HG03520 (cell line): Measurements from ENCODE around the gene YARS1.

Experiments
- ATAC-seq: cut with Tn5 transposase; IDR thresholded peaks from one replicate; pipeline ENCODE4 v1.9.1; 2021; ENCODE audit warnings: mild to moderate bottlenecking, moderate library complexity; ENCODE audit not compliant: unreplicated experiment

Gene YARS1

DNA sequence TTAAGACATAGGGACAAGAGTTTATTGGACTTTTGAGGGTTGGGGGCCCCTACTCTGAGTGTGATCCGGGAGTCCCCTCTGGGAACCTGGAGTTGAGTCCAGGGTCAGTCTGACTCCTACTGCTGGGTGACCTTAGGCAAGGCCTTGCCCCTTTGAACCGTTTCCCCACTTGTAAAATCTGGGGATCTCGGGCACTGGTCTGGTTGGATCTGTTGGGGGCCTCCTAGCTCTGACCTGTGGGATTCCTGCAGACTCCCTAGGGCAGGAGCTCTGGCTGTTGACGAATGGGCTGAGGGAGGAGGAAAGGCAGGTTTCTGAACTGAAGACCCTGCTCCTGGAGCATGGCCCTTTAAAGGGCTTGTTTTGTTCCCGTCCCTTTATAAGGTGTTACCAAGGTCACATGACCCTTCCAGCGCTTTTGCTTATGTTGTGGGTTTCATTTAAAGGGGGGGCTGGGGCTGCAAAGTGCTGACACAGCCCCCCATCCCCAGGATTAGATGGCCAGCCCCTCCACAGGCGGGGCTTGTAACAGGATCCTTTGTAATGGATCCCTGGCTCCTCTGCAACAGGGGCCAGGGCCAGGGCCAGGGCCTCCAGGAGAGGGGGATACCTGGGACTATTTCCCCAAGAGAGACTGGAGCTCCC, 50.7 kb downstream of the YARS1 start:
- ATAC-seq: no peak

DNA sequence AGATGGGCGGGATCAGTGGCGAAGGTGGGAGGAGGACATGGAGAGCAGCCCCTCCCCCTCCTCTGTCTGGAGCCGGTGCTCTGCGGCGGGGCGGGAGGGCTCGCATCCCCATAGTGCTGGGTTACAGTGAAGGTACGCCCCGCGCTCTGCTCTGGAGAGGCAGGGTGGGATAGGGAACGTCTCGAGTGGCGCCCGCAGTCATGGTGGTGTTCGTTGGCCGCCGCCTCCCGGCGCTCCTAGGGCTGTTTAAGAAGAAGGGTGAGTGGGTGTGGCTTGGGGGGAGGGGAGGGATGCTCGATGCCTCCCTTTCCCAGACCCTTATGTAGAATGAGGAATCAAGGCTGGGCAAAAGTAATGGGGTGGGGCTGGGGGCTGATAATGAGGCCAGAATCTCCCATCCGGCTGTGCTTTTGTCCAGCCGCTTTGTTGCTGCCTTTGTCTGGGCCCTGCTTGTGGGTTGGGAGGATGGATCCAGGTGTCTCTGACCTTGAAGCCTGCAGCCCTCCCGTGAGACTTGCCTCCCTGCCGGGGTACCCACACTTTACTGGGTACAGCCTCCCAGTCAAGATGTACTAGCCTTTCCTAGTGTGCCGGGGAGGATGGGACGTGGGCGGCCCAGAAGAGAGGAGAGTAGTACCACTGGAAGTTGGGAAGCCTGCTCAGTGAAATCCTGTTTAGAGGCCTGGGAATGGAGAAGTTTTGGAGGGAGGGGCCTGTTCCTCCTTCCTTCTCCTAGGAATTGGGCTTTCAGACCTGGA, 51.4 kb downstream of the YARS1 start:
- no peak for ATAC-seq

DNA sequence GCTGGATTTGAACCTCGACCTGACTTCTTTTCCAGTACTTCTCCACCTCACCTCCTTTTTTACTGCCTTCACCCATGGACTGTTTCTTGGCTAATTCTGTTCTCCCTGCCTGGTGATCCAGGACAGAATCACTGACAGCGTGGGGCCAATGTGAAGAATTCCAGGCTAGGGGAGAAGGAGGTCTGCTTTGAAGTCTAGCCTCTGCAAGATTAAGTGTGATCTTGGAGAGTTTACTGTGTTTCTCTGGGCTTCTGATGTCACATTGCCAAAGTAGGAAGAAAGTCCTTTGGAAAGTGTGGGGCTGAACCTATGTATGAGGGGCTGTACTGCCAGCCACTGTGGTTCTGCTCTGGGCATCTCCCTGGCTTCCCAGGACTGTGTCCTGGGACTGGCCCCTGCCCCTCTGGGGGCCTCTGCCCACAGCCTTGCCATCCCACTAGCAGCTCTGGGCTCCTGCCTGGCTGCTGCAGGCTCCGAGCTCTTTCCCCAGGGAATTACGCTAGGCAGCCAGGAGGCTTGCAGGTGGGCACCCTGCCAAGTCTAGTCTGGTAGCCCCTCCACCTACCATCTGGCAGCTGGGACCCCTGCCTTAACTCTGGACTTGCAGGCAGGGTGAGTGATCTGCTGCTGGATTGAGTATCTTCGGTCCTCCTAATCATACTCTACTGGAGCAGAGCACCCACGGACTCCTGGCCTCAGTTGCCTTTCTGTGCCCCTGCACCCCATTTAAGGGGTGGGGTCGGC, 52.2 kb downstream of the YARS1 start:
- ATAC-seq: no peak

DNA sequence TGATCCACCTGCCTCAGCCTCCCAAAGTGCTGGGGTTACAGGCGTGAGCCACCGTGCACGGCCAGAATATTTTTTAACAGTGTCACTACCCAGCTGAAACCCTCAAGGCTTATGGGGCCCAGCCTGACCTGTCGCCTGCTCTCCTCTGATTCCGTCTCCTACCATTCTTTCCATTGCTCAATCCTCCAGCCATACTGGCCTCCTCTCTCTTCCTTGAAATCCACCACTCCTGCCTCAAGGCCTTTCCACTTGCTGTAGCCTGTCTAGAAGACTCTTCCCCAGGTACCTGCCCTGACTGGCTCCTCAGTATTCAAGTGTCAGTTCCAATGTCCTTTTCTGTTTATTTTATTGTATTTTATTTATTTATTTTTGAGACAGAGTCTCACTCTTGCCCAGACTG, 53.9 kb downstream of the YARS1 start:
- ATAC-seq: no peak

GRCh38 chr1:32761936-32762335, 55.2 kb downstream of the YARS1 start:
- no peak for ATAC-seq

DNA sequence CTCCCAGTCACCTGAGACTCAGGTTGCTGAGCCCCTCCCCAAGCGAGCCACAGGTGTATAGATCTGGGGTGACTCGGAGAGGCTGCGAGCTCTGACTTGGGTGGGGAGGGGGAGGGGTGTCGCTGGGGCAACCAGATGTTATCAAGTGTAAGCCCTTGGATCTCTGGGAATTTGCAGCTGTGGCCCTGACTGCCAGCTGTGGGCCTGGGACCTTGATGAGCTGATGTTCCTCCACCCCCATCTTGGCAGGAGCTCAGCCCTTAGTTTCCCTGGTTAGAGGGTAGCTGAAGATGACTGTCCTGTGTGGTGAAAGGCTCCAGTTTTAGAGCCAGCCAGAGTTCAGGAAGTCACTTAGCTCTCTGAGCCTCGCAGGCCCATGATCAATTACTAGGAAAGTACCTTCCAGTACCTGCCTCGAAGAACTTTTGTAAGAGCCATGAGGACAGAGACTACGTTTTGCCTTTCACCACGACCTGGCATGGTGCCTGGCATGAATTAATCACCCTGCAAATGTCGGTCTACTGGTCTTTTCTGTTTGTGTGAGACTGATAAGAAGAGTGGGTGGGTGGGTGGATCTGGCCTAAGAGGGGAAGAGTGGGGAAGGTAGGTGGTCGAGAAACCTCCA, 55.8 kb downstream of the YARS1 start:
- ATAC-seq: no peak

DNA sequence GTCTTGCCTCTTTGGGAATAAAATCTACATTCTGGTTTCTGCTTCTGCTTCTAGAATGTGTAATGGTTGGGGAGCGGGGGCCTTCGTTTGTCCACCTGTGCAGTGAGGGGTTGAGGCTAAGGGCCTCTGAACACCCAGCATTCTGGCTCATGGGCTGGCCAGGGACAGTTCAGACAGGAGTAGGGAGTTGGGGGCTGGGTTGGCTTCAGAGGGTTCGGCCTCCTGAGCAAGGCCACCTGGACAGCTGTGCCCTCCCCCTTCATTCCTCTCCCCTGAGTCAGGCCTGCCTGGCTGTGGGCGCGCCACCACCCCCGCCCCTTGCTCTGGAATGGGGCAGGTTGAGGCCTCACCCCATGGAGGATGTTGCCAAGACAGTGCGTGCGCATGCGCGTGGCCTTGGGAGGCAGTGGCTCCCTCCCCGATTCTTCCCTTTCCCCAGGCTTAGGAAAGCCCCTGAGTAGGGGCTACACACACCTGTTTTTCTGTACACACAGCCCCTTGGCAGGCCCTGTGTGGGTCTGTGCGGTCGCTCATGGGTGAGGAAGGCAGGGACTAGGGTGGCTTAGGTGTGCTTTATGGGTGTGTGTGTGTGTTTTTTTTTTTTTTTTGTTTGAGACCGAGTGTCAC, 57.0 kb downstream of the YARS1 start:
- no peak for ATAC-seq

DNA sequence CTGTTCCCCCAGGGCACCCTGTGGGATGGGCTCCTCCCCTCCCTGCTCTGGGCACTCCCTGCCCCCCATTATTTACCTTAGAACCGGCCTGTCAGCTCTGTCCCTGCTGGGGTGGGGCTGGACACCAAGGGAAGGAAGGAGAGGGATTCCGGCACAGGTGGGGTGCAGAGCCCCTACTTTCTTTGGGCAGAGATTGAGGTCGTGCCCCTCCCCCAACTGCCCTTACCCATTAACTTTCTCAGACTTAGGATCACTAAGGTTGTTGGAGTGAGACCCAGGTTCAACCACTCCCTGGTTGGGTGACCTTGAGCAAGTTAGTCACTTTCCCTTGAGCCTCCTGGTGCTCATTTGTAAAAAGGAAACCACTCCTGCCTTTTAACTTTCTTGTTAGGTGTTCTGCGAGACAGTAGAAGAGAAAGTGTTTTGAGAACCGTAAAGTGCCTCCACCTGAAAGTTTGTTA, 57.6 kb downstream of the YARS1 start:
- ATAC-seq: no peak

GRCh38 chr1:32758795-32759430, 58.2 kb downstream of the YARS1 start:
- ATAC-seq: no peak

- no peak for ATAC-seq
These were observed 58.9 kb downstream of the YARS1 start for GRCh38 chr1:32758177-32758794.

DNA sequence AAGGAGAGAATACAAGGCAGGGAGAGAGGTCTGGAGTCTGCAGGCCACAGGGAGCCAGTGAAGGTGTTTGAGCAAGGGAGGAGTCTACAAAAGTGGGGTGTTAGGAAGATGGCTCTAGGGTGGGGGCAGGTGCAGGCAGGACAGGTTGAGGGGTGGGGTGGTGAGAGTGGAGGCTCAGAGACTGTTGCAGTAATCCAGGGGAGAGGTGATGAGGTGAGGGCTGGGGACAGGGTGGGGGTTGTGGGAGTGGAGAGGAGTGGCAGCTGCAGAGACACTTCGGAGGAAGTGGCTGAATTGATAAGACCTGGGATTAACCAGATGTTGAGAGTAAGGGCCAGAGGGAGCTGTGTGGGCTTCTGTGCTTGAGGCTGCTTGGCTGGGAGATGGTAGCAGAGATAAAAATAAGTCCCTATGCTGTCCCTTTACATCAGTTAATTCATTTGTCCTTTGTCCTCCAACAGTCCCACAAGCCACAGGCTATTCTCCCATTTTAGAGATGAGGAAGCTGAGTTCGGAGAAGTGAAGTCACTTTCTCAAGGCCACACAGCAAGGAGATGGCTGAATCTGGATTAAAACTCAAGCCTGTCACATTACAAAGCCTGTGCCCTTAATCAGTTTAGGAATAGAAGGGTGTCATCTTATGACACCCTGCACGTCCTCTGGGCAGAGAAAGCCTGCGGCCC, 59.8 kb downstream of the YARS1 start:
- ATAC-seq: no peak

- no peak for ATAC-seq
These were observed 61.4 kb downstream of the YARS1 start for GRCh38 chr1:32755810-32756159.

DNA sequence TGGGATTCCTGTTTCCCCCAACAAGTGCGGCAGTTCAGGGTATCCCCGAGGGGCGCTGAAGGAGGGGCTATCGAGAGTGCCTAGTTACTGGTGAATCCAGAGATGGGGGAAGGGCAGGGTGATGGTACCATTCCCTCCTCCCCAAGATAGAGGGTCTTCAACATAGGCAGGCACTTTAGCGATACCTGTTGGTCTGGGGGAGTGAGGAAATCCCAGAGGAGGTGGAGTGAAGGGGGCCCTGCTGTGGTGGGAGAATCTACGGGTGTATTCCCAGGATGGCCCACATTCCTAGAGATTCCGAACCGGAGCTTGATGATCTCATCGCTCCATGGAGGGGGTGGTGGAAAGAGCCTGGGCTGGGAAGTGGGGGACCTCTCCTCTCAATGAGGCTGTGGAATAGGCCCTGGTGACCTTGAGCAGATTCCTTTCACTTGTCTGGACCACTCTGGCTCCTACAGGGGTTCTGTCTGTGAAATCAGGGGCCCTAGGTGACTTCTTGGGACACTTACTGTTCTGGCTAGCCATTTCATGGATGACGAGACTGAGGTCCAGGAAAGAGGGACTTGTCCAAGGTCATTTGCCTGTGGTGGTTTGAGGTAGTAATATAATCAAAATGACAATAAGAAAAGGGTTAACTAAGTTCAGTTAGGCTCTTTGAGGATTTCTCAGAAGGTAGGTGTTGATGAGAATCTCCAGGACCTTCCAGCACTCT, 61.9 kb downstream of the YARS1 start:
- no peak for ATAC-seq

DNA sequence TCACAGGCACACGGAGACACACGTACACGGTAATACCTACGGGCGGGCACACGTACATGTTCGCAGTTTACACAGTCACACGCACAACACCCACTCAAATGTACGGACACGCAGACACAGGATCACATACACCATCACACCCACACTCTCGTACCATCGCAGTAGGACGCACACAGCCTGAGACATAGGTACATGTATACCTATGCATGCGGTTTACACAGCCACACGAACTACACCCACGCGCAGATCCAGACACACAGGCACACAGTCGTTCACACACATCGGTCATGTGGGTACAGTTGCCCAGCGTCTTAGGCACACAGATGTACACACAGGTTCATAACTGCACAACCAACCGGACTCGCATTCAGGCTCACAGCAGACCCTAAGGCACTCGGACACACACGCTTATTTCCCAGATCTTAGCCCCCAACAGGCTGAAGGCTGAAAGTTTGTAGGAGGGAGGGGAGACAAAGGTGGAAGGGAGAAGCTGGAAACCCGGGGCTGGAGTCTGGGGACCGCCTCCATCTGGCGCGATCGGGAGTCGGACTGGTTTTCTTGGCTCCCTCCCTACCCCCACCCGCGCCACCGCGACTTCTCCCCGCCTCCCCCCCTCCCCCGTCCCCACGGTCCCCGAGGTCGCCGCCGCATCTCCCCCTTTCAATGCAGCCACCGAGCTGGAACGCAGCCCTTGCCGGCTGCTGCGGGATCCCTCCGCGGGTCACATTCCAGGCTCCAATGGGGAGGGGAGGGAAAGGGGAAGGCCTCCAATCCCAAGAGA, 62.7 kb downstream of the YARS1 start:
- ATAC-seq: no peak

DNA sequence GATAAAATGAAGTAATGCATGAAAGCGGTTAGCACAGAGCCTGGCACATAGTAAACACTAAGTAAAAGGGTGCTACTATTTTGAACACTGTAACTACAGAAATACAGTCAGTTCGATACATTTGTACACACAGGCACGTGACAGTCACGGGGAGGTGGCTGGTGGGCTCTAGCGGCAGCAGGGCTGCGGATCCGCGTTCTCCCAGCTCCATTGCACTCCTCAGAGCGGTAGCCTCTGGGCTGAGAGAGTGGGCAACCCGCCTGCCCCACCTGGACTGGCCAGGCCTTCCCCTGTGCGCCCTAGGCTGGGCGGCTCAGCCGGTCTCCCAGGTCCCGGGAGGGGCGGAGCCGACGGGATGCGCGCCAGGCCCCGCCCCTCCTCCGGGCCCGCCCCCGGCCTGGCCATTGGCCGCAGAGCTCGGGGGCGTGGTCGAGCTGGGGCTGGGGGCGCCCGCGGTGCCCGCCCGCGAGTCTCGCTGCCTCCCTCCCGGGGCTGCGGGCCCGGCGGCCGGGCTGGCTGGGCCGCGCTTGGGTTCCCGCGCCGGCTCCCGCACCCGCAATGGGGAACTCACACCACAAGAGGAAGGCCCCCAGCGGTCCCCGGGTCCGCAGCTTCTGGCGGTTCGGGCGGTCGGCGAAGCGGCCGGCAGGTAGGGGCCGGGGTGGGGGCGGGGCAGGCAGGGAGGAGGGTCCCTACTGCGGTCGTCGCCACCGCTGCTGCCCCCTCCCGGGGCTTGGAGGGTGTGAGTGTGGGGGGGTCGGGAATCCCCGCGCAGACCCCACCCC, 63.4 kb downstream of the YARS1 start:
- no peak for ATAC-seq

DNA sequence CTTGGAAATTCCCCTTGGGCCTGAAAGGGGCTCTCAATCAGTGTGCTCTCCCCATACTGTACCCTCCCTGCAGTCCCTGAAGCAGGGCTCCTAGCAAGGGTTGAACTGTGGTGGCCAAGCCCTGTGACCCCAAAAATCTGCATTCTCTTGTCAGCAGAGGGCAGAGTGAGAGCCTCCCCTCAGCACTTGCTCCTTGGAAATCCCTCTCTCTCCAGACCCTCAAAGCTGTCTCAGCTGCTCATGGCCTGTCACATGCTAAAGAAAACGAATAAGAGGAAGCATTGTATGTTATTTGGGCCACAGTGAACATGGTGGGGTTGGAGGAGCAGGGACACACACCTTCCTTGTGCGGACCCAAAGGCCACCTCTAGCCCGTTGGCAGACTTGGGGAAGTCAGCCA, 67.4 kb downstream of the YARS1 start:
- ATAC-seq: no peak

GRCh38 chr1:32749332-32749731, 67.8 kb downstream of the YARS1 start:
- no peak for ATAC-seq
